H1 (cell line): ENCODE data around the gene SH3BP2. TPM values are rescaled to one million over a fixed set of nuclear protein-coding genes. Genes with fewer than 3 reads are reported as not detected.

Source experiments
- CTCF ChIA-PET: fragments of 300-600 bp; sonication (Branson Sonifier 250); formaldehyde crosslinking; loops from one replicate; lab custom pipeline; 2021; ENCODE audit not compliant: partially characterized antibody; lab: Charles Lee
- POLR2A ChIA-PET: fragments of 300-600 bp; sonication (Branson Sonifier 250); formaldehyde crosslinking; loops from one replicate; lab custom pipeline; 2021; ENCODE audit warnings: inconsistent platforms; ENCODE audit not compliant: partially characterized antibody; lab: Charles Lee
- DNase-seq, 2 experiments: peaks; one replicate each; pipeline versions ENCODE4 v3.0.0 to v3.0.0-alpha.2; 2010 to 2022; ENCODE audit warnings: low spot score in 2 of 2, low read depth in 1 of 2, mixed read lengths in 1 of 2
- FAIRE-seq: peaks from 2 replicates; lab custom pipeline; 2011; peaks lifted over from hg19 to GRCh38; lab: Jason Lieb, UNC
- H2AFZ ChIP-seq: 2 replicates; pipeline ENCODE4 v1.8.1; 2012; ENCODE audit warnings: low read length, inconsistent platforms
- H2AK5ac ChIP-seq: 2 replicates; pipeline ENCODE4 v1.6.1; 2013; ENCODE audit warnings: low read depth, low read length
- H2BK120ac ChIP-seq: replicated peaks from 2 replicates; pipeline ENCODE3; 2013; ENCODE audit warnings: low read depth, low read length, inconsistent platforms
- H2BK12ac ChIP-seq: 2 replicates; pipeline ENCODE4 v1.6.1; 2013; ENCODE audit warnings: low read depth, low read length
- H2BK15ac ChIP-seq: 2 replicates; pipeline ENCODE4 v1.6.1; 2013; ENCODE audit warnings: low read length
- H2BK20ac ChIP-seq: 2 replicates; pipeline ENCODE4 v1.6.1; 2013; ENCODE audit warnings: low read length
- H2BK5ac ChIP-seq: 2 replicates; pipeline ENCODE4 v1.6.1; 2013; ENCODE audit warnings: low read depth, low read length
- H3K14ac ChIP-seq: 2 replicates; pipeline ENCODE4 v1.6.1; 2013; ENCODE audit warnings: inconsistent platforms; ENCODE audit not compliant: insufficient read length
- H3K18ac ChIP-seq: 2 replicates; pipeline ENCODE4 v1.6.1; 2013; ENCODE audit warnings: low read length; ENCODE audit errors: extremely low read depth
- H3K23ac ChIP-seq: 2 replicates; pipeline ENCODE4 v1.6.1; 2013; ENCODE audit warnings: inconsistent platforms; ENCODE audit not compliant: insufficient read length
- H3K23me2 ChIP-seq: 2 replicates; pipeline ENCODE4 v1.6.1; 2013; ENCODE audit warnings: low read depth, low read length
- H3K27ac ChIP-seq: 2 replicates; pipeline ENCODE4 v1.6.1; 2011; ENCODE audit warnings: low read depth, low read length, inconsistent platforms
- H3K27me3 ChIP-seq, 4 experiments: replicated peaks in 1 of 4; 1 replicate in 1 of 4; 2 replicates in 3 of 4; pipeline versions ENCODE4 v1.6.1 to v1.8.1; 2011 to 2013; ENCODE audit warnings: low read length in 3 of 4, mild to moderate bottlenecking in 3 of 4, inconsistent platforms in 2 of 4, mixed read lengths in 2 of 4, moderate library complexity in 1 of 4; ENCODE audit not compliant: control insufficient read depth in 3 of 4, insufficient read depth in 3 of 4; ENCODE audit errors: extremely low read depth in 1 of 4
- H3K36me3 ChIP-seq, 4 experiments: 2 replicates each; pipeline versions ENCODE4 v1.6.1 to v1.8.1; 2011 to 2013; ENCODE audit warnings: mild to moderate bottlenecking in 4 of 4, low read length in 3 of 4, moderate library complexity in 2 of 4, control low read depth in 1 of 4, inconsistent platforms in 1 of 4; ENCODE audit not compliant: insufficient read depth in 4 of 4, control insufficient read depth in 2 of 4
- H3K4ac ChIP-seq: replicated peaks from 2 replicates; pipeline ENCODE3; 2013; ENCODE audit warnings: low read length, low read depth, mixed read lengths, inconsistent platforms; ENCODE audit not compliant: insufficient read length
- H3K4me1 ChIP-seq, 4 experiments: replicated peaks in 1 of 4; 1 replicate in 1 of 4; 2 replicates in 3 of 4; pipeline versions ENCODE4 v1.6.1 to v1.8.1; 2011 to 2013; ENCODE audit warnings: low read length in 3 of 4, inconsistent platforms in 2 of 4, mixed read lengths in 1 of 4; ENCODE audit not compliant: insufficient read depth in 4 of 4, control insufficient read depth in 3 of 4
- H3K4me2 ChIP-seq, 2 experiments: 2 replicates each; pipeline versions ENCODE4 v1.6.1 to v1.8.1; 2011 to 2013; ENCODE audit warnings: low read depth in 2 of 2, low read length in 2 of 2, control low read depth in 1 of 2, inconsistent platforms in 1 of 2, mild to moderate bottlenecking in 1 of 2; ENCODE audit not compliant: insufficient read depth in 1 of 2
- H3K4me3 ChIP-seq, 4 experiments: fragments of 200-600, 300-600 bp in 1 of 4; sonication (generic), shearing (Covaris generic), sonication (Bioruptor Twin) in 1 of 4; 2 replicates each; pipeline versions ENCODE4 v1.5.1 to v1.8.1; 2011 to 2016; ENCODE audit warnings: low read length in 4 of 4, low read depth in 3 of 4, control low read depth in 2 of 4, inconsistent platforms in 2 of 4, mild to moderate bottlenecking in 2 of 4, mixed read lengths in 1 of 4, moderate library complexity in 1 of 4; ENCODE audit not compliant: insufficient read depth in 2 of 4; ENCODE audit errors: extremely low read depth in 1 of 4
- H3K56ac ChIP-seq: replicated peaks from 2 replicates; pipeline ENCODE3; 2013; ENCODE audit warnings: low read depth, mild to moderate bottlenecking, mixed read lengths, low read length, inconsistent platforms; ENCODE audit not compliant: insufficient read length
- H3K79me1 ChIP-seq: 2 replicates; pipeline ENCODE4 v1.6.1; 2013; ENCODE audit warnings: low read depth, low read length, control low read depth
- H3K79me2 ChIP-seq, 2 experiments: 2 replicates each; pipeline versions ENCODE4 v1.6.1 to v1.8.1; 2012 to 2013; ENCODE audit warnings: low read length in 2 of 2, mild to moderate bottlenecking in 2 of 2, inconsistent platforms in 1 of 2; ENCODE audit not compliant: insufficient read depth in 2 of 2, control insufficient read depth in 1 of 2
- H3K9ac ChIP-seq, 4 experiments: replicated peaks in 1 of 4; 1 replicate in 1 of 4; 2 replicates in 3 of 4; pipeline versions ENCODE4 v1.6.1 to v1.8.1; 2011 to 2013; ENCODE audit warnings: low read depth in 3 of 4, low read length in 3 of 4, control low read depth in 2 of 4, mild to moderate bottlenecking in 2 of 4, moderate library complexity in 2 of 4, inconsistent platforms in 1 of 4; ENCODE audit errors: extremely low read depth in 1 of 4
- H3K9me3 ChIP-seq, 2 experiments: 2 replicates each; pipeline versions ENCODE4 v1.6.1 to v1.8.1; 2012 to 2013; ENCODE audit warnings: mild to moderate bottlenecking in 2 of 2, moderate library complexity in 2 of 2, control low read depth in 1 of 2, inconsistent platforms in 1 of 2, low read depth in 1 of 2, low read length in 1 of 2, mixed read lengths in 1 of 2; ENCODE audit not compliant: insufficient read depth in 2 of 2
- H4K20me1 ChIP-seq, 2 experiments: replicated peaks in 1 of 2; 2 replicates each; pipeline versions ENCODE3 to v1.8.1; 2011 to 2013; ENCODE audit warnings: inconsistent platforms in 2 of 2, low read length in 2 of 2, mild to moderate bottlenecking in 1 of 2; ENCODE audit not compliant: insufficient read depth in 2 of 2, control insufficient read depth in 1 of 2
- H4K5ac ChIP-seq: 2 replicates; pipeline ENCODE4 v1.6.1; 2013; ENCODE audit warnings: low read length, low read depth, mixed read lengths, inconsistent platforms; ENCODE audit not compliant: insufficient read length
- H4K8ac ChIP-seq: 2 replicates; pipeline ENCODE4 v1.8.0; 2013; ENCODE audit warnings: mild to moderate bottlenecking, moderate library complexity, low read length, inconsistent platforms; ENCODE audit not compliant: insufficient read depth; ENCODE audit errors: extremely low read depth
- H4K91ac ChIP-seq: replicated peaks from 2 replicates; pipeline ENCODE3; 2013; ENCODE audit warnings: low read length, mixed read lengths, inconsistent platforms; ENCODE audit not compliant: insufficient read length
- CBX8 ChIP-seq: fragments of 300-800, 300-1000 bp; sonication (generic); IDR thresholded peaks from 2 replicates; pipeline ENCODE4 v1.7.1; 2016; ENCODE audit warnings: low read depth, low read length, borderline replicate concordance
- CHD2 ChIP-seq: IDR thresholded peaks from 2 replicates; pipeline ENCODE4 v1.6.1; 2012; ENCODE audit warnings: low read length, improper control_type of control experiment
- FOSL1 ChIP-seq: IDR thresholded peaks from 2 replicates; pipeline ENCODE4 v1.6.1; 2011; ENCODE audit warnings: mild to moderate bottlenecking, low read depth, low read length, moderate library complexity; ENCODE audit not compliant: insufficient read depth
- GABPA ChIP-seq: IDR thresholded peaks from 2 replicates; pipeline ENCODE4 v1.6.1; 2011; ENCODE audit warnings: mild to moderate bottlenecking, low read length, moderate library complexity, borderline replicate concordance; ENCODE audit not compliant: insufficient read depth
- HDAC6 ChIP-seq: IDR thresholded peaks from one replicate; pipeline ENCODE4 v1.7.1; 2012; ENCODE audit warnings: low read depth, mild to moderate bottlenecking, inconsistent platforms, low read length, moderate library complexity
- RFX5 ChIP-seq: IDR thresholded peaks from 2 replicates; pipeline ENCODE4 v1.6.1; 2011; ENCODE audit warnings: low read depth, low read length, improper control_type of control experiment, borderline replicate concordance
- RXRA ChIP-seq: IDR thresholded peaks from 2 replicates; pipeline ENCODE4 v1.6.1; 2011; ENCODE audit warnings: low read depth, mild to moderate bottlenecking, low read length, moderate library complexity; ENCODE audit not compliant: insufficient read depth
- TEAD4 ChIP-seq: IDR thresholded peaks from 2 replicates; pipeline ENCODE4 v1.6.1; 2012; ENCODE audit warnings: low read depth, low read length, inconsistent platforms, mixed read lengths
- ZNF274 ChIP-seq: IDR thresholded peaks from 2 replicates; pipeline ENCODE4 v1.7.0; 2012; ENCODE audit warnings: low read length, borderline replicate concordance; ENCODE audit errors: extremely low read depth
- WGBS, 2 experiments: shearing (Covaris generic) in 1 of 2; methylation state at CpG; one replicate each; pipeline versions ENCODE4 v1.1.6 to v1.1.7; 2013 to 2015; ENCODE audit warnings: low lambda C conversion rate in 2 of 2, mixed read lengths in 2 of 2, inconsistent platforms in 1 of 2, low coverage in 1 of 2, missing lambda C conversion rate in 1 of 2; ENCODE audit not compliant: insufficient replicate concordance in 2 of 2, insufficient coverage in 1 of 2, insufficient read length in 1 of 2; ENCODE audit errors: extremely low coverage in 1 of 2, missing lambda C conversion rate in 1 of 2; 5-methylcytosine and 5-hydroxymethylcytosine counted together
- polyA plus RNA-seq, 7 experiments: library from polyadenylated mRNA; depleted of rRNA in 3 of 7; stranded (reverse) in 5 of 7; unstranded in 2 of 7; fragments of >200 nt in 5 of 7; fragments of 200-250 nt in 2 of 7; gene quantifications; 1 replicate in 5 of 7; 2 replicates in 1 of 7; 4 replicates in 1 of 7; pipeline versions ENCODE4 v1.2.1 to v1.2.3, GENCODE V29; 2011 to 2013; ENCODE audit warnings: missing spikeins in 2 of 7, mixed read lengths in 2 of 7
- total RNA-seq: library from RNA; stranded (reverse); fragmentation: NEBNext Ultra II Directional; extraction: Animal tissue kit (Norgen Biotek cat#: 25700); gene quantifications from 2 replicates; pipeline ENCODE4 v1.2.1, GENCODE V29; 2021
- TF ChIP-seq, protein P1 (sequence below): IDR thresholded peaks from 2 replicates; pipeline ENCODE4 v1.6.1; 2012; ENCODE audit warnings: inconsistent platforms
- TF ChIP-seq, protein P2 (sequence below): IDR thresholded peaks from 2 replicates; pipeline ENCODE4 v1.6.1; 2011; ENCODE audit warnings: low read depth, mild to moderate bottlenecking, low read length; ENCODE audit not compliant: insufficient read depth

SH3BP2 gene
- total and polyA plus RNA-seq, 2 of the 8 experiments (the other 6 are each of a cell fraction or from before 2014, with no cell fraction given): 27.4 to 31.4 TPM

DNA sequence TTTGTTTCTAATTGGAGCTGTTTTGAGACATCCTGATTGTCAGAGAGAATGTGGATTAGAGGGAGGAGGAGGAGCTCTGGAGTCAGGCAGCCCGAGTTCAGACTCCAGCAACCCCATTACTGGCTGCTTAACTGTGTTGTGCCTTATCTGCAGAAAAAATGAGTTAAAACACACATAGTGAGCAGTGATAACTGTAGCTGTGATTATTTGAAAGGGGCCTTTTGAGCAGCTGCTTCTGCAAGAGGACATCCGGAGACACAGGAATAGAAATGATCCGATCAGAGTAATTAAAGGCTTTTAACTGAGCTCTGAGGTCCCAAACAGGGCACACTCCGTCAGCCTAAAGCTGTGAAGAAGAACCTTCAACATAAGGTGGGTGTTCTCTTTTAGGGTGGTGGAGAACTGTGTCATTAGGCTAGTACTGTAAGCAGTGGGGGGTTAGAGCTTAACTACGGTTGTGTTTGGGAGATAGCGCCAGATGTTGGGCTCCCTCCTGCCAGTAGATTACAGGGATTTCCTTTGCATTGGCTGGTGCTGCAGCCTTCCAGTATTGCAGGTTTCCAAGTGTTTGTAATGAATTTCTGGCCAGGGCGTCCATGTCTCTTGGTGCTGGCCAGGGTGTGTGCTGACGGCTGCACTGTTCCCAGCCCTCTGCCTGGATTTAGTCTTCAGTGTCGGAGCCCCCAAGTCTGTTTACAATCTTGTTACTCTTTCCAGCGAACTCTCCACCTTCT is 75.0 kb downstream of the SH3BP2 start:
- Histone ChIP-seq H3K9me3 (no peaks in the 10 kb centered on the region), H3K23me2 (no peaks in the 10 kb centered on the region), H4K20me1 (peaks cover 3 to 9% of the 10 kb centered on the region in 2 experiments), H2AFZ (no peak overlapping the region), H3K4me3 (no peak overlapping the region; a peak in 1 of 8 replicates), H3K18ac (no peak overlapping the region), H2BK20ac (no peak overlapping the region), H3K27ac (no peak overlapping the region), H3K4ac (no peak overlapping the region), H3K36me3 (no peaks in the 10 kb centered on the region), H3K56ac (no peak overlapping the region), H3K4me2 (peak overlapping the region; percentile 39 to 68), H3K79me1 (peaks cover 8% of the 10 kb centered on the region; the same call in 1 of the 2 replicates), H4K5ac (no peak overlapping the region), H3K4me1 (peaks cover 3 to 18% (median 11%) of the 10 kb centered on the region in 4 experiments; a peak in 5 of 7 replicates), H3K79me2 (peaks cover 9 to 89% of the 10 kb centered on the region in 2 experiments), H3K23ac (no peak overlapping the region), H2AK5ac (no peak overlapping the region), H4K8ac (no peak overlapping the region), H4K91ac (no peak overlapping the region), H2BK5ac (peak overlapping the region; percentile 2; the same call in 1 of the 2 replicates), H2BK15ac (no peak overlapping the region), H2BK120ac (no peak overlapping the region), H3K14ac (no peak overlapping the region), H3K27me3 (no peaks in the 10 kb centered on the region), H3K9ac (peak overlapping the region in 1 of 4 experiments; percentile 1; a peak in 1 of 7 replicates), H2BK12ac (no peak overlapping the region)
- FAIRE-seq: no peak
- POLR2A ChIA-PET: interaction anchor here (0.6 to 1.7 kb wide), 8 partner anchors 9 to 302 kb away, joined by 3 to 4 read pairs (median 3); no protein-coding TSS in a partner anchor
- WGBS, 2 experiments: 65% methylated on average over 10 of the region's 10 CpGs; no CpG with 5 or more reads in 1 of the 2 experiments
- CTCF ChIA-PET: interaction anchor here (0.8 to 2.6 kb wide), 6 partner anchors 10 to 104 kb away, joined by 3 to 7 read pairs (median 3); no protein-coding TSS in a partner anchor
- DNase-seq: no peak
- TF ChIP-seq ZNF274: no peak
- no peak for TF ChIP-seq CHD2
- TF ChIP-seq RFX5: no peak
- TF ChIP-seq, protein P1, sequence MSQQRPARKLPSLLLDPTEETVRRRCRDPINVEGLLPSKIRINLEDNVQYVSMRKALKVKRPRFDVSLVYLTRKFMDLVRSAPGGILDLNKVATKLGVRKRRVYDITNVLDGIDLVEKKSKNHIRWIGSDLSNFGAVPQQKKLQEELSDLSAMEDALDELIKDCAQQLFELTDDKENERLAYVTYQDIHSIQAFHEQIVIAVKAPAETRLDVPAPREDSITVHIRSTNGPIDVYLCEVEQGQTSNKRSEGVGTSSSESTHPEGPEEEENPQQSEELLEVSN: no peak
- no peak for TF ChIP-seq CBX8
- no peak for TF ChIP-seq RXRA
- no peak for TF ChIP-seq HDAC6
- TF ChIP-seq FOSL1: no peak
- TF ChIP-seq GABPA: no peak
- TF ChIP-seq, protein P2, sequence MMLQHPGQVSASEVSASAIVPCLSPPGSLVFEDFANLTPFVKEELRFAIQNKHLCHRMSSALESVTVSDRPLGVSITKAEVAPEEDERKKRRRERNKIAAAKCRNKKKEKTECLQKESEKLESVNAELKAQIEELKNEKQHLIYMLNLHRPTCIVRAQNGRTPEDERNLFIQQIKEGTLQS: no peak
- no peak for TF ChIP-seq TEAD4
